ENCODE results near the gene PPP4R1.

The PPP4R1 gene

DNA sequence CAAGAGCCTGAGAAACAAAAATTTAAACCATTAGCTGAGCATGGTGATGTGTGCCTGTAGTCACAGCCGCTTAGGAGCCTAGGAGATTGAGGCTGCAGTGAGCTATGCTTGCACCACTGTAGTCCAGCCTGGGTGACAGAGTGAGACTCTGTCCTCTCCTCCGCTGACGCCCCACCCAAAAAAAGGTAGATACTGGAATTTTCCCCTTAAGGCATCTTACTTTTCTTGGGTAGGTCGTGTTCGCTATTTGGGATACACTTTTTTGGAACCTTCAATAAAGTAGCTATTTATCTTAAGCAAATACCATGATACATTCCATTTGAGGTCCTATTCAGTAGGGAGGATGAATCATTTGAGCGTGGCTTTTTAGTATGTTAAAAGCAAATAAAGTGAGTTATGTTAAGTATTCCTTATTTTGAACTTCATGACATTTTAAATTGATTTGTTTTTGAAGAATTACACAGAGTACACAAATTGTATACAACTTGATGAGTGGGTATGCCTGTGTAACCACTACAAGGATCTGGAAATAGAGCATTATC, 100.3 kb downstream of the PPP4R1 start:
- in situ Hi-C loops (cut with MboI; ENCODE audit: low sequenced_read_pairs): no loop called here

DNA sequence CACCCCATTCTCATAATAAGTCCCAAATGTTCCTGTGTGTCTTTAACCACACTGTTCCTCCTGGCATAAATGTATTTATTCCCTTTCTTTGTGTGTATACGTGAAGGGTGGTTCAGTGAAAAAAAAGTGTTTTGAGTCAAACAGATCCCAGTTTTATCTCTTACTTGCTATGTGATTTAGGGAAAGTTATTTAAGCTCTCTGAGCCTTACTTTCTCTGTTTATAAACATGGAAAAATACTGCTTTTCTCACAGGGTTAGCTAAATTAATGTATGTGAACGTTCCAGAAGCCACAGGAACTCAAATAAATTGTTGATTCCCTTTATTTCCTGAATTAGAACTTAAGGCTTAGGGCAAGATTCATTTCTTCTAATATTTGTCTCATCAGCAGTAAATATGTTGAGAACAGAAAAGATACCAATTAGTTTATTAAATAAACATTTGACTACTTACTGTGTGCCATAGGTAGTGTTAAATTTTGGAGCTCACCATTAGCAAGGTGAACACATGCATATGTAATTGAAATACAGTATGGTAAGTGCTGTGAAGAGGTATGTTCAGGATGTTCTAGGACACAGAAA, 105.8 kb downstream of the PPP4R1 start:
- in situ Hi-C loops (cut with MboI; ENCODE audit: low sequenced_read_pairs): no loop called here

DNA sequence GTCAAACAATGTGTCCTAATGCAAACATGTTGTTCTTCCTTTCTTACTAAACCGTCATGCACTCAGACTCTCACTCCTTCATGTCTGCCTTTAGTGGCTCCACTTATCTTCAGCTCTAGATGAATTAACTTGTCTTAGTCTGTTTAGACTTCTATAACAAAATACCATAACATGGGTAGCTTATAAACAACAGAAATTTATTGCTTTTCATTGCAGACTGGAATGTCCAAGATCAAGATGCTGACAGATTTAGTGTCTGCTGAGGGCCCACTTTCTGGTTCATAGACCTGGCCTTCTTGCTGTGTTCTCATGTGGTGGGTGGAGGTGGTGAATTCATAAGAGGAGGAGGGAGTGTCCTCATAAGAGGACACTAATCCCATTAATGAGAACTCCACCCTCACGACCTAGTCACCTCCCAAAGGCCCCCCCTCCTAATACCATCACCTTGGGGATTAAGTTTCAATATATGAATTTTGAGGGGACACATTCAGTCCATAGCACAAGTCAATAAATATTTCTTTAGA, 106.7 kb downstream of the PPP4R1 start:
- in situ Hi-C loops (cut with MboI; ENCODE audit: low sequenced_read_pairs): no loop called here

DNA sequence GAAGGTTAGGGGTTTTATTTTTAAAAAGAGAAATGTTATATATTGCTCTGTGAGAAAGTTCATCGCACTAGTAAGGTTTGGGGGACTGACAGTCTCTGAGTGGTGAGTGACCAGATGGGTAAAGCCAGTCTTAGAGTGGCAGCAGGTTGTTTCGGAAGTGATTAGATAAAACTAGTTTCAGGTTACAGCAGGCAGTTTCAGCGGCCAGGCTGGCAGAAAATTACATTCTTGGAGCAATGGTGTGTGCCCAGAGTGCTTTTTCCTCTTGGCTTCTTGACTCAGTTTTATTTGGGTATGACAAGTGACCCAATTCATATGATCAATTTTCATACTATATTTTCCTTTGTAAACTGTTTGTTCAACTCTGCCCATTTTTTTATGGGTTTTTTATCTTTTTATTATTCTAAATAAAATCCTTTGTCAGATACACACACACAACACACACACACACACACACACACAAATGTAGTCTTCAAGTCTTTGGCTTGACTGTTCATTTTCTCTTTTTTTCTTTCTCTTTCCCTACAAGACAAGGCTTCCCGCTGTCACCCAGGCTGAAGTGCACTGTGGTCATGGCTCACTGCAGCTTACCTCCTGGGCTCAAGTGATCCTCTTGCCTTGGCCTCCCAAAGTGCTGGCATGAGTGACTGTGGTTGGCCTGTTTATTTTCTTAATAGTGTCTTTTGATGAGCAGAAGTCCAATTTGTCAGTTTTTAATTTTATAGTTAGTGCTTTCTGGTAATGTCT, 108.1 kb downstream of the PPP4R1 start:
- in situ Hi-C loops (cut with MboI; ENCODE audit: low sequenced_read_pairs): no loop called here
